Thyroid gland (tissue), 4 donors: ENCODE results near the gene TRPT1. TPM values are rescaled to one million over a fixed set of nuclear protein-coding genes. Genes with fewer than 3 reads are reported as not detected.

Experiments used
- DNase-seq, 2 donors: peaks; one replicate each; pipeline ENCODE4 v3.0.0-alpha.2; 2019
- H3K27ac ChIP-seq, 3 donors: fragments of 200-600 bp; sonication (generic); 1 replicate in 2 of 3; 2 replicates in 1 of 3; pipeline ENCODE4 v1.5.1; 2016 to 2019; ENCODE audit warnings: mild to moderate bottlenecking in 1 of 3, moderate library complexity in 1 of 3
- H3K27me3 ChIP-seq: fragments of 200-600 bp; sonication (generic); one replicate; pipeline ENCODE4 v1.5.1; 2019
- H3K36me3 ChIP-seq, 2 donors: fragments of 200-600 bp; sonication (generic); one replicate each; pipeline ENCODE4 v1.5.1; 2016 to 2019
- H3K4me1 ChIP-seq, 2 donors: fragments of 200-600 bp; sonication (generic); one replicate each; pipeline ENCODE4 v1.5.1; 2017 to 2019
- H3K4me3 ChIP-seq, 3 donors: fragments of 200-600 bp; sonication (generic); replicated peaks in 1 of 3; 1 replicate in 2 of 3; 2 replicates in 1 of 3; pipeline ENCODE4 v1.5.1; 2016; ENCODE audit warnings: mild to moderate bottlenecking in 1 of 3
- H3K9me3 ChIP-seq: fragments of 200-600 bp; sonication (generic); one replicate; pipeline ENCODE4 v1.5.1; 2017
- POLR2A ChIP-seq, 2 donors: fragments of 450-650 bp; IDR thresholded peaks; one replicate each; pipeline ENCODE4 v1.6.1; 2017; ENCODE audit warnings: antibody characterized with exemption in 2 of 2, mild to moderate bottlenecking in 2 of 2, moderate library complexity in 1 of 2
- WGBS, 2 donors: methylation state at CpG; one replicate each; pipeline ENCODE4 v1.1.5; 2017; 5-methylcytosine and 5-hydroxymethylcytosine counted together
- intact Hi-C: fragments of 100-400 bp; cut with DNase I; formaldehyde crosslinking; loops from one replicate; pipeline ENCODE4 v1.15.1; 2023
- total RNA-seq, 4 donors: library from RNA; depleted of rRNA; stranded (reverse); fragments of >200 nt; gene quantifications; one replicate each; pipeline ENCODE4 v1.2.3, GENCODE V29; 2016
- TF ChIP-seq, protein P1 (sequence below), 6 experiments: fragments of 200-600 bp in 3 of 6; fragments of 450-650 bp in 3 of 6; sonication (generic) in 3 of 6; IDR thresholded peaks; one replicate each; pipeline ENCODE4 v1.5.1; 2016 to 2019; ENCODE audit warnings: antibody characterized with exemption in 6 of 6, mild to moderate bottlenecking in 2 of 6, inconsistent platforms in 1 of 6, moderate library complexity in 1 of 6

Gene TRPT1
- total RNA-seq, 4 donors from 2014 or later = 50.5 to 90.8 (median 65.9) TPM

DNA sequence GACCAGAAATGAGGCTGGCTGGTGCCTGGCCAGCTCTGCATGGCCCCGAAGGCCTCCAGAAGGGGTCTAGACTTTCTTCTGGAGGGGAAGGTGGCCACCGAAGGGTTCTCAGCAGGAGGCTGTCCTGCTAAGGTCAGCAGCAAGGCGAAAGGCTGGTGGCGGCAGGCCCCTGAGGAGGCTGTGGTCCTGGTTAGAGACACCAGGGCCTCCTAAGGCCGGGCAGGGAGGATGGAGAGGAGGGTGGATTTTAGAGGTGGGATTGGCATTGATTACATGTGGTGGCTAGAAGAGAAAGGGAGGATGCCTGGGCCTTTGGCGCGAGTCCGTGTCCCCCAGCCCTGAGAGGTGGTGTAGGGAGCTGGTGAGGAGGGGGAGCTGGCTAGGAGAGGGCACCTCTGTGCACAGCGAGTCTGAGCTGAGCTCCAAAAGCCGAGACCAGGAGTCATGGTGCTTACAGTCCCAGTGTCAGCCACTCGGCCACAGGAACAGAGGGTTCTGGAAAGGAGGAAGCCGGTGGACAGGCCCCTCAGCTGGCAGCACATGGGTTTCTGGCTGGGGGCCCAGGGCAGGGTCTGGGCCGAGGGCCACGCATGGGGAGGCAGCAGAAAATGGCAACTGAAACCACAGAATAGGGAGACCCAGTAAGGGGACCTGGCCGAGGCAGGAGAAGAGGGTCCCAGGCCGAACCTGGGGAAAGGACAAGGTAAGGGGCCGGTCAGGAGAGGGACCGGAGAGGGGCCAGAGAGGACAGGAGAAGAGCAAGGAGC, 17.0 kb downstream of the TRPT1 start:
- H3K36me3 ChIP-seq = no peaks in the 10 kb centered on the region
- TF ChIP-seq, protein P1, sequence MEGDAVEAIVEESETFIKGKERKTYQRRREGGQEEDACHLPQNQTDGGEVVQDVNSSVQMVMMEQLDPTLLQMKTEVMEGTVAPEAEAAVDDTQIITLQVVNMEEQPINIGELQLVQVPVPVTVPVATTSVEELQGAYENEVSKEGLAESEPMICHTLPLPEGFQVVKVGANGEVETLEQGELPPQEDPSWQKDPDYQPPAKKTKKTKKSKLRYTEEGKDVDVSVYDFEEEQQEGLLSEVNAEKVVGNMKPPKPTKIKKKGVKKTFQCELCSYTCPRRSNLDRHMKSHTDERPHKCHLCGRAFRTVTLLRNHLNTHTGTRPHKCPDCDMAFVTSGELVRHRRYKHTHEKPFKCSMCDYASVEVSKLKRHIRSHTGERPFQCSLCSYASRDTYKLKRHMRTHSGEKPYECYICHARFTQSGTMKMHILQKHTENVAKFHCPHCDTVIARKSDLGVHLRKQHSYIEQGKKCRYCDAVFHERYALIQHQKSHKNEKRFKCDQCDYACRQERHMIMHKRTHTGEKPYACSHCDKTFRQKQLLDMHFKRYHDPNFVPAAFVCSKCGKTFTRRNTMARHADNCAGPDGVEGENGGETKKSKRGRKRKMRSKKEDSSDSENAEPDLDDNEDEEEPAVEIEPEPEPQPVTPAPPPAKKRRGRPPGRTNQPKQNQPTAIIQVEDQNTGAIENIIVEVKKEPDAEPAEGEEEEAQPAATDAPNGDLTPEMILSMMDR (IDR thresholded peaks at IDR 0.05) = no peak
- no peak for TF ChIP-seq POLR2A (IDR thresholded peaks at IDR 0.05)
- no peaks in the 10 kb centered on the region for H3K27me3 ChIP-seq
- no peak for DNase-seq
- 81 to 86% methylated on average over 18 of the region's 18 CpGs for WGBS, 2 donors
- intact Hi-C loops = no loop called here
- H3K9me3 ChIP-seq = no peaks in the 10 kb centered on the region
- no peak overlapping the region for H3K4me3 ChIP-seq
- H3K4me1 ChIP-seq = peaks cover 9 to 26% of the 10 kb centered on the region in 2 donors
- no peak overlapping the region for H3K27ac ChIP-seq

GRCh38 chr11:64208086-64208795, 17.7 kb downstream of the TRPT1 start:
- Histone ChIP-seq H3K36me3 (peaks cover 6 to 7% of the 10 kb centered on the region in 2 donors), H3K27me3 (no peaks in the 10 kb centered on the region), H3K4me1 (peaks cover 9 to 26% of the 10 kb centered on the region in 2 donors), H3K9me3 (no peaks in the 10 kb centered on the region), H3K27ac (peak overlapping the region; percentile 62 to 76 (median 70)), H3K4me3 (peak overlapping the region in 1 of 3 donors; percentile 9)
- intact Hi-C loops = no loop called here
- no peak for DNase-seq
- TF ChIP-seq, protein P1 (IDR thresholded peaks at IDR 0.05) = no peak
- TF ChIP-seq POLR2A (IDR thresholded peaks at IDR 0.05) = no peak
- 75 to 90% methylated on average over 20 of the region's 23 CpGs for WGBS, 2 donors

DNA sequence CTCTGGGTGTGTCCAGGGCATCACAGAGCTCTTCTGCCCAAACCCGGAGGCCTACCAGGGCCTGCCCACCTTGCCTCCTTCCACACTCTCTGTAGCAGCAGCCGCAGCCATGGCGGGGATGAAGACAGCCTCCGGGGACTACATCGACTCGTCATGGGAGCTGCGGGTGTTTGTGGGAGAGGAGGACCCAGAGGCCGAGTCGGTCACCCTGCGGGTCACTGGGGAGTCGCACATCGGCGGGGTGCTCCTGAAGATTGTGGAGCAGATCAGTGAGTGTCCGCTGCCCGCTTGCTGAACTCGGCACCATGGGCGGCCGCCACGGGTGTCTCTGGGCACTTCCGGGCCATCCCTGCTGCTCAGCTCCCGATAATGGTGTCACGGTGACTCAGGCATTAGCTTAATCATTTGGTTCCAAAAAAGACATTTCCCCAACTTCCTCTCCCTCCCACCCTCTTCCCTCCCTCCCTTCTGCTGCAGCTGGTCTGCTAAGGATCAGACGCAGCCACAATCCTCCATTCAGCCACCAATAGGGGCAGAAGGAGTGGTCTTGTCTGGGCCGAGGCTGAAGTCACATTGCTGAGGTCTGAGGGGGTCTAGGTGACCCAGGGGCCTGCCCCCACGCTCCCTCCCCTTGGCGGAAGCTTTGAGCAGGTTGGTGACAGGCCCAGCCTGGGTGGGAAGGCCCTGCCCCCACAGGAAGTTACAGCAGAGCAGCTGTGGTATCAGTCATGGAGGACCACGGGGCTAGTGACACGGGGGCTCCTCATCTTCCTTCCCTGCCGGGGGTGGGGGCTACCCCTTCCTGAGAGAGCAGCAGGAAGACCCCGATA, 18.5 kb downstream of the TRPT1 start:
- 61 to 70% methylated on average over 13 to 17 of the region's 30 CpGs for WGBS, 2 donors
- Histone ChIP-seq H3K36me3 (peaks cover 14 to 15% of the 10 kb centered on the region in 2 donors), H3K27ac (peak overlapping the region; percentile 62 to 76 (median 70)), H3K4me3 (peak overlapping the region in 1 of 3 donors; percentile 9), H3K4me1 (peaks cover 9 to 26% of the 10 kb centered on the region in 2 donors), H3K27me3 (no peaks in the 10 kb centered on the region), H3K9me3 (no peaks in the 10 kb centered on the region)
- peak; percentile 27 to 42 for DNase-seq
- TF ChIP-seq, protein P1 (IDR thresholded peaks at IDR 0.05) = no peak
- TF ChIP-seq POLR2A (IDR thresholded peaks at IDR 0.05) = no peak
- intact Hi-C loops = no loop called here

- no peaks in the 10 kb centered on the region for H3K9me3 ChIP-seq
- WGBS, 2 donors = 80 to 88% methylated on average over 9 to 15 of the region's 27 CpGs
- H3K27ac ChIP-seq = peak within 1 kb of the TSS; percentile 30 to 76 (median 70)
- peak in 1 of 2 donors; percentile 34 for DNase-seq
- H3K4me3 ChIP-seq = peak within 1 kb of the TSS in 1 of 3 donors; percentile 9
- TF ChIP-seq, protein P1 (IDR thresholded peaks at IDR 0.05) = no peak
- TF ChIP-seq POLR2A (IDR thresholded peaks at IDR 0.05) = no peak
- intact Hi-C loops = no loop called here
- H3K27me3 ChIP-seq = no peaks in the 10 kb centered on the region
- H3K4me1 ChIP-seq = peaks cover 9 to 26% of the 10 kb centered on the region in 2 donors
- H3K36me3 ChIP-seq = peaks cover 19 to 23% of the 10 kb centered on the region in 2 donors
These were observed 19.3 kb downstream of the TRPT1 start, which contains the start of gene FERMT3 for GRCh38 chr11:64206457-64207255. Gene FERMT3 (plus strand): TSS chr11:64206721. CDS start chr11:64207365, 644 bp downstream.
